ENCODE data around the gene ZCWPW1.
"Not testable (repeated sequence)": the region's sequence is repeated elsewhere in the genome, so short reads cannot be mapped to it uniquely, and the experiment has no call there.

The ZCWPW1 gene

DNA sequence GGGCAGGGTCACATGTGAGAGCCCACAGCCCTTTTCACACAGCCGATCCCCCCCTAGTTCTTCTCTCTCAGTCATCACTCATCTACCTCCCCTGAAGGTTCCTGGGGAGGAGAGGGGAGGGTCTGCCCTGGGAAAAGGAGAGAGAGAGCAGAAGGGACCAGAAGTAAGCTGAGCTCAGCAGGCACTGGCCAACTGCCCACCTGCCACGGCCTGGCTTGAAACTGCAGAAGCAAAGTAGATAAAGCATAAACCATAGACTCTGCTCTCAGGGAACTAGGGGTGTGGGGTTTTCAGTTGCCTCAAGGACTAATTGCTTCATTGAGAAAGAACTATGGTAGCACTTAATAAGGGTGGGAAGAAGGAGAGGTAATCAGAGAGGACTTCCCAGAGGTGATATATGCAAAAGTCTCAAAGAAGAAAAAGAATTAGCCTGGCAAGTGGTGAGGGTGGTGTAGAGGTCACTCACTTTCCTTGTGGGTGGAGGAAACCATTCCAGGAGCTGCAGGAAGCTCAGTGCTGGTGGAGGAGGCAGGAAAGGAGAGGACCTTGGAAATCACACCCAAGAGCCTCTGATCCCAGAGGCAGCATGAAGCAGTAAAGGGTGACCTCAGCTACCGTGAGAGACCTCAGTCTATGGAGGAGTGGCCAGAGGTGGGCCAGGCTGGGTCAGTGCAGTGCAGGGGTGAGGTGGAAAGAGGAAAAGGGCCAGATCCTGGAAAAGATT lies 38.1 kb downstream of the ZCWPW1 start:
- no peak overlapping the region for H3K4me3 ChIP-seq (replicated peaks; ENCODE audit: low read depth, low read length)
- no peak for DNase-seq (ENCODE audit: low read depth)
- TF ChIP-seq, protein P1, sequence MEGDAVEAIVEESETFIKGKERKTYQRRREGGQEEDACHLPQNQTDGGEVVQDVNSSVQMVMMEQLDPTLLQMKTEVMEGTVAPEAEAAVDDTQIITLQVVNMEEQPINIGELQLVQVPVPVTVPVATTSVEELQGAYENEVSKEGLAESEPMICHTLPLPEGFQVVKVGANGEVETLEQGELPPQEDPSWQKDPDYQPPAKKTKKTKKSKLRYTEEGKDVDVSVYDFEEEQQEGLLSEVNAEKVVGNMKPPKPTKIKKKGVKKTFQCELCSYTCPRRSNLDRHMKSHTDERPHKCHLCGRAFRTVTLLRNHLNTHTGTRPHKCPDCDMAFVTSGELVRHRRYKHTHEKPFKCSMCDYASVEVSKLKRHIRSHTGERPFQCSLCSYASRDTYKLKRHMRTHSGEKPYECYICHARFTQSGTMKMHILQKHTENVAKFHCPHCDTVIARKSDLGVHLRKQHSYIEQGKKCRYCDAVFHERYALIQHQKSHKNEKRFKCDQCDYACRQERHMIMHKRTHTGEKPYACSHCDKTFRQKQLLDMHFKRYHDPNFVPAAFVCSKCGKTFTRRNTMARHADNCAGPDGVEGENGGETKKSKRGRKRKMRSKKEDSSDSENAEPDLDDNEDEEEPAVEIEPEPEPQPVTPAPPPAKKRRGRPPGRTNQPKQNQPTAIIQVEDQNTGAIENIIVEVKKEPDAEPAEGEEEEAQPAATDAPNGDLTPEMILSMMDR (IDR thresholded peaks at IDR 0.05; ENCODE audit: low read length, missing control alignments): no peak

DNA sequence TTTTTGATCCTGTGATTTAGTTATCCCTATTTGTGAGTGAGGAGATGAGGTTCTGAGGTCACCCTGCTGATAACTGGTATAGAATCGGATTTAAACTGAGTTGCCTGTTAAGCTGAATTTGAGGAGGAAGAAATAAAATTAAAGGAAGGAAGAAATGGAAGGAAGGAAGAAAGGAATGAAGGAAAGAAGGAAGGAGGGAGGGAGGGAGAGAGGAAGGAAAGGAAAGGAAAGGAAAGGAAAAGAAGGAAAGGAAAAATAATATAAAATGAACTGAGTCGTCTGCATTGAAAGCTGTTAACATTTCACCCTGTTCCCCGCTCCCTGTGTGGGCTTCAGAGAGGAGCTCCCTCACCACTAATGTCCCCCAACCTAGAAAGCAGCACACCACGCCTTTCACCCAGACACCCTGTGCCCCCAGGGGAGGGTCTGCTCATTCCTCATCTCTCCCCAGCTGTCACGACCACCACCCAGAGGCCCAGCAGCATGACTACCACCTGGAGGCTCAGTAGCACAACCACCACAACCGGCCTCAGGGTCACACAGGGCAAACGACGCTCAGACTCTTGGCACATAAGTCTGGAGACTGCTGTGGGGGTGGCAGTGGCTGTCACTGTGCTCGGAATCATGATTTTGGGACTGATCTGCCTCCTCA lies 38.9 kb downstream of the ZCWPW1 start:
- TF ChIP-seq, protein P1 (IDR thresholded peaks at IDR 0.05; ENCODE audit: low read length, missing control alignments): no peak
- no peak for DNase-seq (ENCODE audit: low read depth)
- no peak overlapping the region for H3K4me3 ChIP-seq (replicated peaks; ENCODE audit: low read depth, low read length)

DNA sequence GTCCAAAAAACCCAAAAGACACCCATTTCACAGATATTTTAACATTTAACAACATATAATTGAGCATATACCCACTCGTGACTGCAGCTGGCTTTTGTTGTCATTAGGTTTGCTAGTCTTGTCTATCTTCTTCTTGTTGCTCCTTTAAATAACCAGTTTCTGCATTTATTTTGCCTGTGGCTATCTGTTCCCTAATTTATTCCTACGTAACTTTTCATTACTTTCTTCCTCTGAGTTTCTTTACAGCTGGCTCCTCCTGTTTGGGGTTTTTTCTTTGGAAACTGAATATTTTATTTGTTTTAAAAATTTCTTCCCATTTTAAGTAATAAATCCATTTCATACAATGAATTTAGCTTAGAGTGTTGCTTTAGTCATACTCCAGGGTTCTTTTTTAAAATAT lies 40.8 kb downstream of the ZCWPW1 start:
- TF ChIP-seq, protein P1 (IDR thresholded peaks at IDR 0.05; ENCODE audit: low read length, missing control alignments): no peak
- no peak overlapping the region for H3K4me3 ChIP-seq (replicated peaks; ENCODE audit: low read depth, low read length)
- DNase-seq (ENCODE audit: low read depth): no peak

DNA sequence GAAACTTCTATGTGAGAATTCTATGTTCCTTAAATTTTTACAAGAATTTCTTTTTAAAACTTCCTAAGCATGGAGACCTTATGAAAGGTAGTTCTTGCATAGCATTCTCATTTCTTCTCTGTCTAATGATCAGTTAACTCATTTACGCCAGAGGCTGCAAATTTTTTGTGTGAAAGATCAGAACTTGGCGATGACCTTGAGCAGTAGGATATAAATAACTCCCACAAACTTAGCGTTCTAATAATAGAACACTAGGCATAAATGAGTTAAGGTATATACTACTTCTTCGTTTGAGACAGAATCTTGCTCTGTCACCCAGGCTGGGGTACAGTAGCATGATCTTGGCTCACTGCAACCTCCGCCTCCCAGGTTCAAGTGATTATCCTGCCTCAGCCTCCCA lies 41.6 kb downstream of the ZCWPW1 start:
- no peak for DNase-seq (ENCODE audit: low read depth)
- no peak overlapping the region for H3K4me3 ChIP-seq (replicated peaks; ENCODE audit: low read depth, low read length)
- TF ChIP-seq, protein P1 (IDR thresholded peaks at IDR 0.05; ENCODE audit: low read length, missing control alignments): no peak

DNA sequence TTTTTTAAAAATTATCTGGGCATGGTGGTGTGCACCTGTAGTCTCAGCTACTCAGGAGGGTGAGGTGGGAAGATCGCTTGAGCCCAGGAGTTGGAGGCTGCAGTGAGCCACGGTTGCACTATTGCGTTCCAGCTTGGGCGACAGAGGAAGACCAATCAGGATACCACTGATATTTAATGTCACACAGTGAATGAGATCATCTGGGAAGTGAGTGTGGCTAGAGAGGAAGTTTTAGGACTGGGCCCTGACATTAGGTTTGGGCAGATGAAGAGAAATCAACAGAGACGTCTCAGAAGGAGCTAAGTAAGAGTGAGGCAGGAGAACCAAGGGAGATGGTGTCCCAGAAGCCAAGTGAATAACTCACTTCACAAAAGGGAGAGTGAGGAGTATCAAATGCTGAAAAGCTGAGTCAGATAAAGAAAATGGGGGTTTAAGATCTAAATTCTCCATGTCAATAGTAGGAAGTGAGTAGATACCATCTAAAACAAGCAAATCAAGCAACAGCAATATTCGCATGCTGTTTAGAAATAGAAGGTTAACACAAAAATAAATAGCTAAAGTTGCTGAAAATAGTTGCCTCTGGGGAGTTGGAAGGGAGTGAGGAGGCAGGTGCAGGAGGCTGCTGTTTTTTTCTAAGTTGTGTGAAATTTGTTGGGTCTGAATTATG lies 43.7 kb downstream of the ZCWPW1 start:
- no peak for DNase-seq (ENCODE audit: low read depth)

DNA sequence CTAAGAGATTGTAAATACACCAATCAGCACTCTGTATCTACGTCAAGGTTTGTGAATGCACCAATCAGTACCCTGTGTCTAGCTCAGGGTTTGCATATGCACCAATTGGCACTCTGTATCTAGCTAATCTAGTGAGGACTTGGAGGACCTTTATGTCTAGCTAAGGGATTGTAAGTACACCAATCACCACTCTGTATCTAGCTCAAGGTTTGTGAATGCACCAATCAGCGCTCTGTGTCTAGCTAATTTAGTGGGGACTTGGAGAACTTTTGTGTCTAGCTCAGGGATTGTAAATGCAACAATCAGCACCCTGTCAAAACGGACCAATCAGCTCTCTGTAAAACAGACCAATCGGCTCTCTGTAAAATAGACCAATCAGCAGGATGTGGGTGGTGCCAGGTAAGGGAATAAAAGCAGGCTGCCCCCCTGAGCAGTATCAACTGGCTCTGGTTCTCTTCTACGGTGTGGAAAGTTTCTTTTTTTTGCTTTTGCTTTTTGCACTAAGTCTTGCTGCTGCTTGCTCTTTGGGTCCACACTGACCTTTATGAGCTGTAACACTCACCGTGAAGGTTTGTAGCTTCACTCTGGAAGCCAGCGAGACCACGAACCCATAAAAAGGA lies 46.2 kb downstream of the ZCWPW1 start:
- H3K4me3 ChIP-seq (replicated peaks; ENCODE audit: low read depth, low read length); DNase-seq (ENCODE audit: low read depth): not testable (repeated sequence)

More for the DNA sequence above, 43.7 kb downstream of the ZCWPW1 start:
- H3K4me3 ChIP-seq (replicated peaks; ENCODE audit: low read depth, low read length): no peak overlapping the region
- TF ChIP-seq, protein P1 (IDR thresholded peaks at IDR 0.05; ENCODE audit: low read length, missing control alignments): no peak

DNA sequence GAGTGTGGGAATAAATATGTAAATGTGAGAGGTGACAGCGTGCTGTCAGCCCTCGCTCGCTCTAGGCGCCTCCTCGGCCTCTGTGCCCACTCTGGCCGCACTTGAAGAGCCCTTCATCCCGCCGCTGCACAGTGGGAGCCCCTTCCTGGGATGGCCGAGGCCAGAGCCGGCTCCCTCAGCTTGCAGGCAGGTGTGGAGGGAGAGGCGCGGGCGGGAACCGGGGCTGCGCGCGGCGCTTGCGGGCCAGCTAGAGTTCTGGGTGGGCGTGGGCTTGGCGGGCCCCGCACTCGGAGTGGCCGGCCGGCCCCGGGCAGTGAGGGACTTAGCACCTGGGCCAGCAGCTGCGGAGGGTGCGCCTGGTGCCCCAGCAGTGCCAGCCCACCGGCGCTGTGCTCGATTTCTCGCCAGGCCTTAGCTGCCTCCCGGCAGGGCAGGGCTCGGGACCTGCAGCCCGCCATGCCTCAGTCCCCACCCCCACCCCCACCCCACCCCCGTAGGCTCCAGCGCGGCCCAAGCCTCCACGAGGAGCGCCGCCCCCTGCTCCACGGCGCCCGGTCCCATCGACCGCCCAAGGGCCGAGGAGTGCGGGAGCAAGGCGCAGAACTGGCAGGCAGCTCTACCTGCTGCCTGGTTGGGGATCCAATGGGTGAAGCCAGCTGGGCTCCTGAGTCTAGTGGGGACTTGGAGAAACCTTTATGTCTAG lies 46.8 kb downstream of the ZCWPW1 start:
- not testable (repeated sequence) for H3K4me3 ChIP-seq (replicated peaks; ENCODE audit: low read depth, low read length)

More for the DNA sequence above, 46.8 kb downstream of the ZCWPW1 start:
- DNase-seq (ENCODE audit: low read depth): not testable (repeated sequence)

Data from fibroblast of pulmonary artery (primary cell).